ENCODE measurements around the gene CACNA1C. TPM values are rescaled to one million over a fixed set of nuclear protein-coding genes. Genes with fewer than 3 reads are reported as not detected.
A peak's percentile ranks its signal among the peaks of the same experiment; 100 is the strongest.
"Not testable (repeated sequence)": the region's sequence is repeated elsewhere in the genome, so short reads cannot be mapped to it uniquely, and the experiment has no call there.

Gene CACNA1C
- total RNA-seq, 1 donor from 2014 or later = 11.7 TPM

DNA sequence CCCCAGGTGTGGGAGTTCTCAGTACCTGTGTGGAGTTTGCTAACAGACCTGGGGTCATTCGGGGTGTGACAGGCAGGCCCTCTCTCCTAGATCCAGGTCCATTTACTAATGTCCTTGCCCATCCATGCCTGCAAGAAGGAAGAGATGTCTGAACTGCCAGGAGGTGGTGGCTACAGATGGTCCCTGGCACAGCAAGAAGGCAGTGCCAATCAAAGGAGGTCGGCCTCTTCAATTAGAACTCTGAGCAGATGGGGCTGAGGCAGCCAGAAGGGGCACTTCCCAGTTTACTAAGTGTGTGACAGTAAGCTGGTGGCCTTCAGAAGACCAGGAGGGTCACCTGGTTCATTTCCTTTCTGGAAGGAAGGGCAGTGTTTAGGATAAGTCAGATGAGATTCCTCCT lies 202.5 kb downstream of the CACNA1C start:
- Mint-ChIP-seq H3K4me1 (ENCODE audit: low read depth) (no peaks in the 10 kb centered on the region), H3K9me3 (ENCODE audit: low read depth) (peaks cover 5% of the 10 kb centered on the region), H3K4me3 (ENCODE audit: low read depth) (no peak overlapping the region), H3K36me3 (ENCODE audit: insufficient read depth) (peaks cover 3% of the 10 kb centered on the region), H3K27me3 (no peaks in the 10 kb centered on the region), H3K27ac (no peak overlapping the region)
- TF ChIP-seq, protein P1, sequence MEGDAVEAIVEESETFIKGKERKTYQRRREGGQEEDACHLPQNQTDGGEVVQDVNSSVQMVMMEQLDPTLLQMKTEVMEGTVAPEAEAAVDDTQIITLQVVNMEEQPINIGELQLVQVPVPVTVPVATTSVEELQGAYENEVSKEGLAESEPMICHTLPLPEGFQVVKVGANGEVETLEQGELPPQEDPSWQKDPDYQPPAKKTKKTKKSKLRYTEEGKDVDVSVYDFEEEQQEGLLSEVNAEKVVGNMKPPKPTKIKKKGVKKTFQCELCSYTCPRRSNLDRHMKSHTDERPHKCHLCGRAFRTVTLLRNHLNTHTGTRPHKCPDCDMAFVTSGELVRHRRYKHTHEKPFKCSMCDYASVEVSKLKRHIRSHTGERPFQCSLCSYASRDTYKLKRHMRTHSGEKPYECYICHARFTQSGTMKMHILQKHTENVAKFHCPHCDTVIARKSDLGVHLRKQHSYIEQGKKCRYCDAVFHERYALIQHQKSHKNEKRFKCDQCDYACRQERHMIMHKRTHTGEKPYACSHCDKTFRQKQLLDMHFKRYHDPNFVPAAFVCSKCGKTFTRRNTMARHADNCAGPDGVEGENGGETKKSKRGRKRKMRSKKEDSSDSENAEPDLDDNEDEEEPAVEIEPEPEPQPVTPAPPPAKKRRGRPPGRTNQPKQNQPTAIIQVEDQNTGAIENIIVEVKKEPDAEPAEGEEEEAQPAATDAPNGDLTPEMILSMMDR (IDR thresholded peaks at IDR 0.05; ENCODE audit: unreplicated experiment) = no peak
- DNase-seq (ENCODE audit: low spot score, unreplicated experiment) = no peak

DNA sequence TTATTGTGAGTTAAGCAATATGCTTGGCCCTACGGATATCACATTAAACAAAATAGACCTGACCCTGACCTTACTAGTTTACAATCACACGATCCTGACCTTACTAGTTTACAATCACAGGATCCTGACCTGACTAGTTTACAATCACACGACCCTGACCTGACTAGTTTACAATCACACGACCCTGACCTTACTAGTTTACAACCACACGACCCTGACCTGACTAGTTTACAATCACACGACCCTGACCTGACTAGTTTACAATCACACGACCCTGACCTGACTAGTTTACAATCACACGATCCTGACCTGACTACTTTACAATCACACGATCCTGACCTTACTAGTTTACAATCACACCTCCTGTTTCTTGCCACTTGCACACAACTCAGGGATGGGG lies 202.9 kb downstream of the CACNA1C start:
- not testable (repeated sequence) for H3K36me3 Mint-ChIP-seq (ENCODE audit: insufficient read depth); H3K27ac Mint-ChIP-seq; H3K4me1 Mint-ChIP-seq (ENCODE audit: low read depth); H3K4me3 Mint-ChIP-seq (ENCODE audit: low read depth); H3K27me3 Mint-ChIP-seq; H3K9me3 Mint-ChIP-seq (ENCODE audit: low read depth)
- DNase-seq (ENCODE audit: low spot score, unreplicated experiment) = peak; percentile 63

DNA sequence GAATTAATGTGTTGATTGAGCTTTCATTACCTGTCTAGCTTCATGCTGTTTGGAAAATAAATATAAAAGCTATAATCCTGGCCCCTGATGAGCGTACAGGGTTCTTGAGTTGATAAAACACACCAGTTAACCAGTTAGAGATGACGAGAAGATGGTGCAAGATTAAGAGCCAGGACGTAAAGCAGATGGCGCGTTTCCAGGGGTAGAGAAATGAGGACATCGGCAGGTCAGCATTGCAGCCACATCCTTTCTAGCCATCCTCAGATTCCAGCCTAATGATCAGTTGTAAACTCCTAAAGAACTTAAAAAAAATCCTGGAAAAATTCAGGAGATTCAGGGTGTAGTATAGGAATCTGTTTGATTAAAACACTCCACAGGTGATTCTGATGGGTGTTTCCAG lies 203.7 kb downstream of the CACNA1C start:
- no peak overlapping the region for H3K27ac Mint-ChIP-seq
- no peak for DNase-seq (ENCODE audit: low spot score, unreplicated experiment)
- H3K36me3 Mint-ChIP-seq (ENCODE audit: insufficient read depth) = peaks cover 3% of the 10 kb centered on the region
- no peak overlapping the region for H3K4me3 Mint-ChIP-seq (ENCODE audit: low read depth)
- H3K27me3 Mint-ChIP-seq = no peaks in the 10 kb centered on the region
- TF ChIP-seq, protein P1 (IDR thresholded peaks at IDR 0.05; ENCODE audit: unreplicated experiment) = no peak
- H3K9me3 Mint-ChIP-seq (ENCODE audit: low read depth) = peaks cover 5% of the 10 kb centered on the region
- no peaks in the 10 kb centered on the region for H3K4me1 Mint-ChIP-seq (ENCODE audit: low read depth)

DNA sequence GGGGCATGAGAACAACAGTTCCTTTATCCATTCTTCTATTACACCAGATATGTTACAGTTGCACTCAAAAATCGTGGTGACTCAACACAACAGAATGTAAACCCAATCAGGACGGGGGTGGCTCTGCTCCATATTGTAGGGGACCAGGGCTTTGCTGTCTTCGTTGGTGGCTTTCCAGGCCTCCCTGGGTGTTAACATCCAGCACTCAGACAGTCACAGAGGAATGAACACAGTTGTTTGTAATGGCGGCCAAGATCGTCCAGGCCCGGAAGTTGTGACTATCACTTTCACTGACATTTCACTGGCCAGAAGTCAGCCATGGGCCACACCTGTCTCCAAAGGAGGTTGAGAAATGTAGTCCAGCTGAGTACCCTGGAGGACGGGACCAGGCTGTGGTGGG lies 204.1 kb downstream of the CACNA1C start:
- Mint-ChIP-seq H3K36me3 (ENCODE audit: insufficient read depth) (peaks cover 3% of the 10 kb centered on the region), H3K4me3 (ENCODE audit: low read depth) (no peak overlapping the region), H3K27me3 (no peaks in the 10 kb centered on the region), H3K9me3 (ENCODE audit: low read depth) (peaks cover 5% of the 10 kb centered on the region), H3K4me1 (ENCODE audit: low read depth) (no peaks in the 10 kb centered on the region), H3K27ac (no peak overlapping the region)
- no peak for DNase-seq (ENCODE audit: low spot score, unreplicated experiment)
- TF ChIP-seq, protein P1 (IDR thresholded peaks at IDR 0.05; ENCODE audit: unreplicated experiment) = no peak

DNA sequence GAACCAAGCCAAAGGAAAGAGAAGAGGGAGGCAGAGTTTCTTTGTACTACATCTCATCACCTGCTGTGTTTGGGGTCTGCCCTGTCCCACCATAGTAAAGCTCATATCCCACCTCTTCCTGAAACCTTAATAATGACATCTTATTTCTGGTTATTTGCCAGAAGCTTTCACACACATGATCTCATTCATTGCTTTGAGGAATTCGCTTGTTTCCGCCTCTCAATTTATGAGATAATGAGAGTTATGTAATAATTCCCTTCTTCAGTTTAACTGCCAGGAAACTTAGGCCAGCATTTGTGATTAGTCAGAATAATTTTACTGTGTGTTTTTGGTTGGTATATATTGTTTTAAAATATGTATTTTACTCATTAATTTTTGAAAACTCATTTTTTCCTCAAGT lies 205.2 kb downstream of the CACNA1C start:
- DNase-seq (ENCODE audit: low spot score, unreplicated experiment) = no peak
- Mint-ChIP-seq H3K9me3 (ENCODE audit: low read depth) (peaks cover 5% of the 10 kb centered on the region), H3K27ac (no peak overlapping the region), H3K36me3 (ENCODE audit: insufficient read depth) (peaks cover 3% of the 10 kb centered on the region), H3K4me3 (ENCODE audit: low read depth) (no peak overlapping the region), H3K4me1 (ENCODE audit: low read depth) (no peaks in the 10 kb centered on the region), H3K27me3 (no peaks in the 10 kb centered on the region)
- TF ChIP-seq, protein P1 (IDR thresholded peaks at IDR 0.05; ENCODE audit: unreplicated experiment) = no peak

DNA sequence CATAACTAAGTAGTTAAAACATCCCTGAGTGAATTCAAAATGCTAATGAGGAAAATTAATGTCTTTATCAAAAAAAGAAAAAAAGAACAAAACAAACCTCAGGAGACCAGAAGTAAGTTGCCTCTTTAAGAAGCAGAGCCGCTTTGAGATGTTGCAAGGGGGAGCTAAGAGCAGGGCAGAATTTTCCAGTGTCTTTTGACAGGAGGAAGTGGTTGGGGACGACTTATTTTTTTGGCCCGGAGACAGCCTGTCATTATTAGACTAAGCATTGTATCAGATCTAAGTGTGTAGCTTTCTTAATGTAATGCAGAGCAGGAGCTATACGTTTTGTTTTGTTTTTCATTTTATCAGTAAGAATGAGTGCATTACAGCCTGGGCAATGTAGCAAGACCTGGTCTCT lies 206.6 kb downstream of the CACNA1C start:
- peaks cover 3% of the 10 kb centered on the region for H3K36me3 Mint-ChIP-seq (ENCODE audit: insufficient read depth)
- H3K4me1 Mint-ChIP-seq (ENCODE audit: low read depth) = no peaks in the 10 kb centered on the region
- H3K9me3 Mint-ChIP-seq (ENCODE audit: low read depth) = peaks cover 5% of the 10 kb centered on the region
- no peaks in the 10 kb centered on the region for H3K27me3 Mint-ChIP-seq
- H3K27ac Mint-ChIP-seq = no peak overlapping the region
- no peak overlapping the region for H3K4me3 Mint-ChIP-seq (ENCODE audit: low read depth)
- TF ChIP-seq, protein P1 (IDR thresholded peaks at IDR 0.05; ENCODE audit: unreplicated experiment) = no peak
- no peak for DNase-seq (ENCODE audit: low spot score, unreplicated experiment)

Data from progenitor cell of endocrine pancreas (in vitro differentiated cells).